Stimulated activated memory B cell treated with anti-CD40 and anti-IgM and Interleukin-4, amounts not matched to agents 10 μg/mL and 1 μg/mL and 100 μg/mL, for 72 hours (primary cell): ENCODE measurements around the gene MPZL1.
"Not testable (repeated sequence)": the region's sequence is repeated elsewhere in the genome, so short reads cannot be mapped to it uniquely, and the experiment has no call there.

Experiments used
- ATAC-seq: fragments of 150-1000 bp; cut with Tn5 transposase; 2 replicates; pipeline ENCODE4 v1.10.0; 2021
- H3K27ac Mint-ChIP-seq: one replicate; pipeline ENCODE4 v1.8.0; 2022; ENCODE audit warnings: mild to moderate bottlenecking, mixed read lengths
- H3K27me3 Mint-ChIP-seq: one replicate; pipeline ENCODE4 v1.8.0; 2022; ENCODE audit warnings: mixed read lengths
- H3K36me3 Mint-ChIP-seq: one replicate; pipeline ENCODE4 v1.8.0; 2022; ENCODE audit warnings: mixed read lengths
- H3K4me1 Mint-ChIP-seq: one replicate; pipeline ENCODE4 v1.8.0; 2022; ENCODE audit warnings: mixed read lengths
- H3K4me3 Mint-ChIP-seq: one replicate; pipeline ENCODE4 v1.8.0; 2022; ENCODE audit warnings: mild to moderate bottlenecking, moderate library complexity, mixed read lengths
- H3K9me3 Mint-ChIP-seq: one replicate; pipeline ENCODE4 v1.8.0; 2022; ENCODE audit warnings: mixed read lengths

MPZL1 gene

DNA sequence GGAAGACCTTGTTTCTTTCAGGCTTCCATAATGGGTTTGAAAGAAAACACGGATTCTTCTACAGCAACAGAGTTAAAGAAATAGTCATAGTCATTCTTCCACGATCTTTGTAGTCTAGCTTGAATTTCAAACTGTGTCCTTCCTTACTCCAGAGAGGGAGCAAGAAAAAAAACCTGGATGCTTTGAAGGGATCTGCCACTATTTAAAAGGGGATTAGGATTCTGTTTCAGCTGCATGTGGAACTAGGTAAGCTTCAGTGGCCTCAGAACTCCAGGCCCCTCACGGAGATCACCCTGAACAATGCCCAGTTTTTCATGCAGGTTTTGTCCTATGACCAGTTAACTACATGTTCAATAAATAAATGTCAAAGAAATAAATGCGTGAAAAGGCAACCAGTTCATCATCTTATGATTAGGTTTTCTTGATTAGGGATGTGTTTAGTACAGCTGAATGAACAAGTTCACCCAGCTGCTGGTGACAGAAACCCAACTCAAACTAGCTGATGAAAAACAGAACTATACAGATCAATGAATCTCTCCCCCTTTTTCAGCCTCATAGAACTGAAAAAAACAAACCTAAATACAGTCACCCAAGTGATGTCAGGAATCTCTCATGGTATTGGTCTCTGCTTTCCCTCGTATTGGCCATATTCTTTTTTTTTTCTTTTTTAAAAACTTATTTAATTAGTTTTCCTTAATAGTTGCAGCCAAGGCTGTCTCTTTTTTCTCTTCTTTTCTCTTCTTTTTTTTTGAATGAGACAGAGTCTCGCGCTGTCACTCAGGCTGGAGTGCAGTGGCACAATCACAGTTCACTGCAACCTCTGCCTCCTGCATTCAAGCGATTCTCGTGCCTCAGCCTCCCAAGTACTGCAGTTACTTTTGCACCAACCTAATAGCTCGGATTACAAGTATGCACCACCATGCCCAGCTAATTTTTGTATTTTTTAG, 14.6 kb upstream of the MPZL1 start:
- Mint-ChIP-seq H3K4me1 (peaks cover 67% of the 10 kb centered on the region), H3K4me3 (peak overlapping the region; percentile 24), H3K36me3 (peaks cover 29% of the 10 kb centered on the region), H3K27ac (peak overlapping the region; percentile 81), H3K9me3 (no peaks in the 10 kb centered on the region), H3K27me3 (no peaks in the 10 kb centered on the region)
- ATAC-seq, result peak; percentile 77

DNA sequence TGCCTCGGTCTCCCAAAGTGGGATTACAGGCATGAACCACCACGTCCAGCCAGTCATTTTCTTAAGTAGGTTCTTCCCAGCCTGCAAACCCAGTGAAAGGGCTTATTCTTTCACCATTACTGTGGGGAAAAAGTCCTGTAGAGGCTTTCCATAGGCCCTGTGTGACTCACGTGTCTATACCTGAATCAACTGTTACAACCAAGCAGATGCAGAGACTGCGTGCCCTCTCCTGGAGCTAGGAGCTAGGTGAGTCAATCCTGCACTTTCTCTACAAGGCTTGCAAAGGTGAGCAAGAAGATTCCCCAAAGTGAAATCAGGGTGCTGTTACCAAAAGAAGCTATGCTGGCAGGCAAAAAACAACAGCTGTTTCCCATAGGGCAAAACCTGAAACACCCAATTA, 13.8 kb upstream of the MPZL1 start:
- H3K36me3 Mint-ChIP-seq, result peaks cover 26% of the 10 kb centered on the region
- peaks cover 65% of the 10 kb centered on the region for H3K4me1 Mint-ChIP-seq
- ATAC-seq, result no peak

DNA sequence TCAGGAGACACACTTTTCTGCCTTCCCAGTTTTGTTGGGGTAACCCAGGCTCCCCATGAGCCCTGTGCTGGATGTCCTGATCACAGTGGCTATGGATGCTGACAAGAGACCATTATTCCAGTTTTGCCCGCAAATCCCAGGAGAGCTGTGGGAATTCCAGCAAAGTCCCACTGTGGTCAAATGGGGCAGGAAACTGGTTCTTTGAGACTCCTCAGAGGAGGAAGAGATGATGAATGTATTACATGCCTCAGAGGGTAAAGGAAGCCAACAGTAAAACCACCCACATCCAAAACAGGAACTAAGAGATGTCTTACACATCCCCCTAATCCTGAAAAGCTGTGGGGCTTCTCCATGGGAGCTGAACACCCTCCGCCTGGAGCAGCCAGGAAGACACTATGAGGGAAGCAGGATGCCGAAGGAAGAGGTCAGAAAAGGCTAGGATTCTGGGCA, 12.8 kb upstream of the MPZL1 start:
- peaks cover 16% of the 10 kb centered on the region for H3K36me3 Mint-ChIP-seq
- peak overlapping the region; percentile 40 for H3K4me3 Mint-ChIP-seq
- no peaks in the 10 kb centered on the region for H3K27me3 Mint-ChIP-seq
- H3K4me1 Mint-ChIP-seq, result peaks cover 65% of the 10 kb centered on the region
- ATAC-seq, result peak; percentile 83
- H3K27ac Mint-ChIP-seq, result peak overlapping the region; percentile 75
- H3K9me3 Mint-ChIP-seq, result no peaks in the 10 kb centered on the region

More for the DNA sequence above, 13.8 kb upstream of the MPZL1 start:
- no peaks in the 10 kb centered on the region for H3K27me3 Mint-ChIP-seq
- H3K4me3 Mint-ChIP-seq, result no peak overlapping the region
- no peaks in the 10 kb centered on the region for H3K9me3 Mint-ChIP-seq
- peak overlapping the region; percentile 81 for H3K27ac Mint-ChIP-seq

DNA sequence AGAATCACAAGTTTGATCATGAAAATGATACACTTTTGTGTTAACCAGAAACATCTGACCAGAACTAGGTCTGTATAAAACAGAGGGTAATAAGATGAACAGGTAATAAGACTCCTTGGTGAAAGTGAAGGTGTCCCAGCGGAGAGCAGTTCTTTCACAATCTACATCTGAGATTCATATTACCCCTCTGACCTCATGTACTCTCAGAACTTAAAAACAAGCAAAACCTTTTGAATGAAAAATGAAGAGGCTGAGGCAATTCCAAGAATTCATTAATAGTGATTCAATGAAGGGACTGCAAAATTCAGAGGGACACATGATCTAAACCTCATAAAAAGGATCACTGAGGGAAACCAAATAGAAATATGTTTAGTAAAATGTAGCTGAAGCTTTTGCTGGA, 10.9 kb upstream of the MPZL1 start:
- Mint-ChIP-seq H3K27ac (no peak overlapping the region), H3K4me3 (no peak overlapping the region), H3K36me3 (peaks cover 5% of the 10 kb centered on the region), H3K27me3 (peaks cover 7% of the 10 kb centered on the region), H3K4me1 (peaks cover 75% of the 10 kb centered on the region), H3K9me3 (no peaks in the 10 kb centered on the region)
- ATAC-seq, result no peak

DNA sequence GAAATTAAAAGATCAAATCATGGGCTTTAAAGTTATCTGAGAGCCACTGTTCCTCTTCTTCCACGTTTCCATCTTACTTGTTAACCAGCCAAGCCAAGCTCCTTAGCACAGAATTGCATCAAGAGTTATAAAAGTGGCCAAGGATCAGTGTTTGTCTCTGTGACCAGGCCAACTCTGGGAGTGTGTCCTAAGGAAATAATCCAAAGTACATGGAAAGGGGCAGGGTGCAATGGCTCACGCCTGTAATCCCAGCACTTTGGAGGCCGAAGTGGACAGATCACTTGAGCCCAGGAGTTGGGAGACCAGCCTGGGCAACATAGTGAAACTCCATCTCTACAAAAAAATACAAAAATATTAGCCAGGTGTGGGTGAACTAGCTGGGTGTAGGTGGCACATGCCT, 10.0 kb upstream of the MPZL1 start:
- peaks cover 5% of the 10 kb centered on the region for H3K36me3 Mint-ChIP-seq
- H3K9me3 Mint-ChIP-seq, result no peaks in the 10 kb centered on the region
- peaks cover 7% of the 10 kb centered on the region for H3K27me3 Mint-ChIP-seq
- H3K4me1 Mint-ChIP-seq, result peaks cover 69% of the 10 kb centered on the region
- H3K27ac Mint-ChIP-seq, result no peak overlapping the region
- no peak for ATAC-seq
- no peak overlapping the region for H3K4me3 Mint-ChIP-seq

DNA sequence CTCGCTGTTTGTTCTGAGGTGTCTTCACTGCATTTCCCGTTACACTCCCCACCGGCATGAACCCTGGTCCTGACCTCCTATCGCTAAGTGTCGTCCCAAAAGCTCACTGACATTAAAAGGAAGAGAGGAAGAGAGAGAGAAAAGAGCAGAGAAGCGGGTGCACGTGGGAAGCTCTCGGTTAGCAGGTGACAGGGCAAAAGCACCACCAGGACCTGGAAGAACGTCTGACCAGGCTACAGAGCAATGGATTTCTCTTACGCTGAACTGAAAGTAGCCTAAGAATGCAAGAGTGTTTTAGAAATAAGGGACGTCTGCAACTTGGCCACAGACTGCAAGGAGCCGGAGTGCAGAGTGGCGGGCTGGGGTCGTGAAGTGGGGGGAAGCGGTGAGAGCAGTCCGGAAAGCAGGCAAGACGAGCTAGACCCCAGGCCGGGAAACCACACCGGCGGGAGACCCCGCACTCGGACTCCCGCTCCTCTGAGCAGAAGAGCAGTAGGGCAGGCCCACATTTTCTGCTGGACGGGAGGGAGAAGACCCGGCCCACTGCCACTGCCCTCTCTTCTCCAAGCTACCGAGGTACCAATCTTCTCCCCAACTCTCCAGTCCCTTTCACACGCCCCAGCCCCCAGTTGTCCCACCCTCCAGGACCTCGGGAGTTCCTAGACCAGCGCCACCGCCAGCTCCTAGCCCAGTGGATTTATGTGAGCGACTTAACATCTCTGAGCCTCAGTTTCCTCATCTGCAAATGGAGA, 8.3 kb upstream of the MPZL1 start:
- Mint-ChIP-seq H3K9me3 (no peaks in the 10 kb centered on the region), H3K27me3 (peaks cover 7% of the 10 kb centered on the region), H3K36me3 (peaks cover 5% of the 10 kb centered on the region), H3K27ac (peak overlapping the region; percentile 94), H3K4me1 (peaks cover 56% of the 10 kb centered on the region), H3K4me3 (peak overlapping the region; percentile 79)
- ATAC-seq, result no peak

DNA sequence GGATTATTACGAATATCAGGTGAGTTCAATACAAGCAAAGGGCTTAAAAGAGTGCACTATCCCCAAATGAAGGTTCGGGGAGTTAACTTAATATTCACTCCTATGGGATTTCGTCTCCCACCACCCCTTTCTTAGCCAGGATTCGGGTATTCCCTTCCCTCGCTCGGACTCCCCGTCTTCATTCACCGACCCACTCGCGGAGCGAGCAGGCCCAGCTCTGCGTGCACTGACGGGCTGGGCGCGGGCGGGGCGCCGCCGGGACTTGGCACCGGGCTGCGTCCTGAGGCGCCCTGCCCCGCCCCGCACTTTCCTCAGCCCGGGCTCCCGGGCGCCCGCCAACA, 7.7 kb upstream of the MPZL1 start:
- peak overlapping the region; percentile 94 for H3K27ac Mint-ChIP-seq

DNA sequence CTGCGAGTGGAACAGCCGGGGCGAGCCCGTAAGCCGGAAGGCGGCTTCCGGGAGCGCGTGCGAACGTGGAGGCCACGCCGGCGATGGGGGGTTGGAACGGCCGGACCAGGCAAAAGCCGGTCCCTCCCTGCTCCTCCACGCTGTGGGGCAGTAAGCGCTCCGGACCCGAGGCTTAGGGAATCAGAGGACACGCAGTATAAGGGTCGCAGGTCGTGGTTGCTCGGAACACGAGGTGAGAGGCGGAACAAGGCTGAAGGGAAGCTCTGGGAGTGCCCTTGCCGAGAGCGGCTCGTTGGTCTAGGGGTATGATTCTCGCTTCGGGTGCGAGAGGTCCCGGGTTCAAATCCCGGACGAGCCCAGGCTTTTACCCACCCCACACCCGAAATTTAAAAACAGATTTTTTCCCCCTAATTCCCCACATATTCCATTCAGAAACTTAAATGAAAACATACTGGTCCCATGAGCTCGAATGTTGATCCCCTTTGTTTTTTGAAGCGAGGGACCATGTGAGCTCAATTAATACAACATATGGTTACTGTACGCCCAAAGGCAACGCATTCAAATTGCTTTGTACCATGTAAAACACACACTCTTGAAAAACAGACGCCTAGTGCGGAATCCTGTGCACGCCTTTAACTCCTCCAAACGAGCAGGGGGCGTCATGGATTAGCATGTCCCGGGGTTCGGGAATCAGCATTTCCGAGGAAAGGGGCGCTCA, 7.2 kb upstream of the MPZL1 start:
- peak; percentile 82 for ATAC-seq
- peak overlapping the region; percentile 94 for H3K27ac Mint-ChIP-seq
- H3K36me3 Mint-ChIP-seq, result peaks cover 5% of the 10 kb centered on the region
- H3K27me3 Mint-ChIP-seq, result peaks cover 7% of the 10 kb centered on the region
- peaks cover 55% of the 10 kb centered on the region for H3K4me1 Mint-ChIP-seq
- H3K9me3 Mint-ChIP-seq, result no peaks in the 10 kb centered on the region
- peak overlapping the region; percentile 79 for H3K4me3 Mint-ChIP-seq

More for the DNA sequence above, 7.7 kb upstream of the MPZL1 start:
- H3K4me3 Mint-ChIP-seq, result peak overlapping the region; percentile 79
- peaks cover 5% of the 10 kb centered on the region for H3K36me3 Mint-ChIP-seq
- peaks cover 55% of the 10 kb centered on the region for H3K4me1 Mint-ChIP-seq
- H3K27me3 Mint-ChIP-seq, result peaks cover 7% of the 10 kb centered on the region
- peak; percentile 79 for ATAC-seq
- no peaks in the 10 kb centered on the region for H3K9me3 Mint-ChIP-seq

DNA sequence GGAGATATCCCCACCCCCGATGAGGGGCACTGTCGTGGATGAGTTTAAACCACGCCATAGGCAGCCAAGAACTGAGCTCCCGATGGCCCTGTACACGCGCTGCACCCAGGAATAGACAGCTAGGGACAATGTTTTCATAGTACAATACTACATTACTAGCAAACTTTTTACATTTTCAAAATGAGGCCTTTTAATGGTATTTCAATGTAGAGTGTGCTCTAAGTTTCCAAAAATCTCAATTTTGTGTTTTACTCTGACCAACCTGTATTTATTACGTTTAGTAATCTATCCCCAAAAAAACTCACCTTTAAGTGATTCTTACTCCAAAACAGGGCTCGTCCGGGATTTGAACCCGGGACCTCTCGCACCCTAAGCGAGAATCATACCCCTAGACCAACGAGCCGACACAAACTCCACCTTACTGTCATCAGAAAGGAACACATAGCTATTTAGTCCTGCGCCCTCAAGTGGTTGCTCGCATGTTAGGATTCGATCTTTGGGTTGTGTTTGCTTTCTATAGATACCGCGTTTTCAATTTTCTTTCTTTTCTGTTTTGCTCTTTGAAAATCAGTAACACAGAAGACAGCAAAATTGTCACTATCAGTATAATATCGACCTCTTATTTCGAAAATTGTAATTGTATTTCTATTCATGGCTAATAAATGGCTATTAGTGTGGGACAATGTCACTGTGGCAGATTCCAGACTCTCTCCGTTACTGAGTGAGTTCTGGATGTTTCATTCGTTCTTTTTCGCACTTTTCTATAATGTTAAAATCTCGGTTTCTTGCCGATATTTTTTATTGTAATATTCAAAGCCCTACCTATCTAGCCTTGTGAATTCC, 6.4 kb upstream of the MPZL1 start:
- ATAC-seq, result peak; percentile 72
- Mint-ChIP-seq H3K36me3 (peaks cover 5% of the 10 kb centered on the region), H3K27me3 (peaks cover 7% of the 10 kb centered on the region), H3K9me3 (no peaks in the 10 kb centered on the region), H3K27ac (peak overlapping the region; percentile 94), H3K4me1 (peaks cover 55% of the 10 kb centered on the region), H3K4me3 (peak overlapping the region; percentile 79)

DNA sequence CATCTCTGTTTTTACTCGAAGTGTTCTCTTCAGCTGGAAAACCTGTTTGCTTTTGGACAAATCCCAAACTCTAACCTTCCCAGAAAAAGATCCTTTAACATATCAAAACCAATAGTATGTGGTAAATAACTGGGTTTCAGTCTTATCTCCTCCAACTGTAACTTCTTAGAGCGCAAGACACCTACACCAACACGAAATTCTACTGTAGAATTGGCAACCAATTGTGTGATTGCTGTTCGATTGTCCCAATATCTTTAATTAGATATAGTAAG, 5.8 kb upstream of the MPZL1 start:
- peaks cover 5% of the 10 kb centered on the region for H3K36me3 Mint-ChIP-seq

DNA sequence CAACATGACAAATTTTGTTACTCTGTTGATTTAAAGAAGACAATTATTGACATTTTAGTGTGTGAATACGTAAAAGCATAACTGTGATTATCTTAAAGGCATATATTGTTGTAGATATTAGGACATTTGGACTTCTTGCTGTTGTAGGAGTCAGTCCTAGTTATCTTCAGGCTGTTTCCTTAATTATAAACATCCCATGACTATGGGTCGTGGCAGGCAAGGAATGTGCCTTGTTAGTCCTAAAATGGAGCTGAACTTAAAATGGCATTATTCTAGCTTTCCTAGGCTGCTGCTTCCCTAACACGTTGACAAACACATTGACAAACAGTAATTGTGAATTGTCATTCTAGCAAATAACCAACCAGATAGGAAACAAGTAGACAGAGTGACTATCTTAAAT, 4.4 kb upstream of the MPZL1 start:
- Mint-ChIP-seq H3K4me1 (peaks cover 66% of the 10 kb centered on the region), H3K4me3 (peak overlapping the region; percentile 9)
- no peak for ATAC-seq

More for the DNA sequence above, 5.8 kb upstream of the MPZL1 start:
- no peak for ATAC-seq
- H3K27me3 Mint-ChIP-seq, result peaks cover 7% of the 10 kb centered on the region
- H3K27ac Mint-ChIP-seq, result peak overlapping the region; percentile 94
- peaks cover 60% of the 10 kb centered on the region for H3K4me1 Mint-ChIP-seq
- peak overlapping the region; percentile 79 for H3K4me3 Mint-ChIP-seq
- H3K9me3 Mint-ChIP-seq, result no peaks in the 10 kb centered on the region

DNA sequence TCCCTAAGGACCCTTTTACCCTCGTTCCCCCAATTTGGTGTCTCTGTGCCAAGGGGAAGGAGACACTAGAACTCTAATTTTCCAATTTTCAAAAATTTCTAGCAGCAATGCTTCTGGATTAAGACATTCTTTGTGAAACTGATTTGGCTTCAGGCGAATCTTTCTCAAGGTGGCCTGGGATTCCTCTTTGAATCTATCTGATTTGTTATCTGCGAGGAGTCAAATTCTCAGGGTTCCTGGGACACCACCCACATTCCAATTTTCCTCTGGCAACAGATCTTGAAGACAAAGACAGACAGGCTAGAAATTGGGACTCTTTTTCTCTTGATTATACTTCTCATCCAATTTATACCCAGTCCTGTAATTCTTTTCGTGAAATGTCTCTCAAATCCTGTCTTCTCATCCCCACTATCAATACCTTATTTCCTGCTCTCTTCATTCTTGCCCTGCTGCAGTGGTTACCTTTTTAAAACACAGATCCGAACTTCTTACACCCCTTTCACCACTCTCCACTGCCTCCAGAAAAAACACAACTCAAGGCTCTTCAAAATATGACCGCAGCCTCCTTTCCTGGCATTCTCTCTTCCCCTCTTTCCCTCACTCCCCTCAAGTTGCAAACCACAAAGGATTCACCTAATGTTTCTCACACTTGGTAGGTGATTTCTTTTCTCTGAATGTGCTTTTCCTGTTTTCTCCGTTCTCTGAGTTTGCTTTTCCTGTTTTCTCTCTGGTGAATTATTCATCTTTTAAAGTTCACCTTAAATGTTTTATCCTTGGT, 2.7 kb upstream of the MPZL1 start:
- Mint-ChIP-seq H3K36me3 (peaks cover 5% of the 10 kb centered on the region), H3K4me3 (peak overlapping the region; percentile 35), H3K9me3 (no peaks in the 10 kb centered on the region), H3K27ac (peak overlapping the region; percentile 85), H3K4me1 (peaks cover 64% of the 10 kb centered on the region), H3K27me3 (peaks cover 7% of the 10 kb centered on the region)
- ATAC-seq, result no peak

More for the DNA sequence above, 4.4 kb upstream of the MPZL1 start:
- Mint-ChIP-seq H3K9me3 (no peaks in the 10 kb centered on the region), H3K27me3 (peaks cover 7% of the 10 kb centered on the region), H3K27ac (peak overlapping the region; percentile 94), H3K36me3 (peaks cover 5% of the 10 kb centered on the region)

DNA sequence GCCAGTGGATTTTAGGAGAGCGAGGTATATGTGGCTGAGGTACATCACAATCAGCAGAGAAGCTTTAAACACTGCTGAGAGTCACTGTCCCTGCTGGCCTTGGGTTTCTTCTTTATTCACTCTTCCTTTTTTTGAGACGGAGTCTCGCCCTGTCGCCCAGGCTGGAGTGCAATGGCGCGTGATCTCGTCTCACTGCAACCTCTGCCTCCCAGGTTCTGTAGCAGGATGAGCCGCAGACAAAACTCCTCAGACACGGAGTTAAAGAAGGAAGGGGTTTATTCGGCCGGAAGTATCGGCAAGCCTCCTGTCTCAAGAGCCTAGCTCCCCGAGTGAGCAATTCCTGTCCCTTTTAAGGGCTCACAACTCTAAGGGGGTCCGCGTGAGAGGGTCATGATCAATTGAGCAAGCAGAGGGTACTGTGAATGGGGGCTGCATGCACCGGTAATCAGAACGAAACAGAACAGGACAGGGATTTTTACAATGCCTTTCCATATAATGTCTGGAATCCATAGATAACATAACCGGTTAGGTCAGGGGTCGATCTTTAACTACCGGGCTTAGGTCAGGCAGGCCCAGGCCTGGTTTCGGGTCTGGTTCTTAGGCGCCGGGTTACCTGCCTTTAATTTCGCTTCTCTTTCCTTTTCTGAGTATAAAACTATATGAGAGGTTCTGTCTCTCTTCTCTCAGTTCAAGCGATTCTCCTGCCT, 1.9 kb upstream of the MPZL1 start:
- Mint-ChIP-seq H3K4me3 (peak overlapping the region; percentile 35), H3K4me1 (peaks cover 64% of the 10 kb centered on the region), H3K27ac (peak overlapping the region; percentile 85)
- not testable (repeated sequence) for H3K27me3 Mint-ChIP-seq, H3K36me3 Mint-ChIP-seq, H3K9me3 Mint-ChIP-seq
- ATAC-seq, result peak; percentile 18
